ENCODE measurements around the gene PCYT2.

PCYT2 gene

GRCh38 chr17:81869221-81870130, 41.7 kb downstream of the PCYT2 start:
- no peak for DNase-seq

DNA sequence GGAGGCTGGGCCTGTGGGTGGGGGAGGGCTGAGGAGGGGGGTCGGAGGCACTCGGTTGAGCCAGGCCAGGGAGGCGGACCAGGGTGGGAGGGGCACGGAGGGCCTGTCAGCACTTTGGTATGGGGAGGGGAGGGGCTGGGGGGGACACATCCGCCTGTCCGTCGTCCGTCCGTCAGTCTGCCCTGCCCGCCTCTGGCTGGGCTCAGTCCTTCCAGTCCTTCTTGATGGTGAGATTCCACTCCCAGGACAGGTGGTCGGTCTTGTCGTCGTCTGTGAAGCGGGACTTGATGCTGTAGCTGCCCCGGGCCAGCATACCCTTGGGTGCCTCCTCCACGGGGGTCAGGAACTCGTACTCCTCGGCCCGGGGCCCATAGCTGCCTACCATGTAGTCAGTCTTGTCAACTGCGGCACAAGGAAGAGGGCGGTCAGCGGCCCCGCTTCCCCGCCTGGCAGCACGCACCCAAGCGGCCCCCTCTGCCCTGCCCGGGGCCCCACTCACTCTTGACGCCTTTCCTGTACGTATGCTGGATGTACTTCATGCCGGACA, 42.5 kb downstream of the PCYT2 start:
- DNase-seq, result peak; percentile 25

- no peak for DNase-seq
Observed at GRCh38 chr17:81867991-81868673, 43.1 kb downstream of the PCYT2 start.

DNA sequence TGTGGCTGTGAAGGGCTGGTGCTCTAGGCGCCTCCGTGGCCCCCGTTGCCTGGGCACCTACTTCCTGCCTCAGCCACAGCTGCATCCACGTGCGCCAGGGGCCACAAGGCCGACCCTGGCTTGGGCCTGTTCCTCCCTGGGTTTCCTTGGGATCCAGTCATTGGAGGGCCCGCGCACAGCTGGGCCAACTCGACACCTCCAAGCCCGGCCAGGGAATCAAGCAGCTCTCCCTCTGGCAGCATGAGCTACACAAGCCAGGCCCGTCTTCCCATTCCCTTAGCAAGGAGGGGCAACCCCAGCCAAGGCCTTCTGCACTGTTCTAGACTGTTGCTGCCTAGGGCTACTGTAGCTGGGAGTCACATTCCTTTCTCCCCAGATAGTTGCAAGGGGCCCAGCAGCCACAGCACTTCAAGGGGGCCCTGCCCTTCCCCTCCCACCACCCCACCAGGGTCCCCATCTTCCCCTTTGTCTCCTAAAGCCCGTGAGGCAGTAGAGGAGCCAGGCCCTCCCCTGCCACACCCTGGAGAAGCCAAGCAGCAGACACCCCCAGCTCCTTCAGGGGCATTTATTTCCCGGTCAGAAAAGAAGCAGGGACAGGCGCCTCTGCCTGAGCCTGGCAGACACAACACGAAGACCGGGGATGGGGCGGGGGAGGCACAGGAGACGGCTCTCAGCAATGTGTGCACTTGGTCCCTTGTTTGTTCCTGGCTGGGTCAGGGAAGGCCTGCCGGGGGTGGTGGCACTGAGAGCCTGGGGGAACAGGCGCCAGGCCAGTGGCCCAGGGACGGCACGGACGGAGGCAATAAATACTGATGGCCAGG, 43.8 kb downstream of the PCYT2 start:
- no peak for DNase-seq

DNA sequence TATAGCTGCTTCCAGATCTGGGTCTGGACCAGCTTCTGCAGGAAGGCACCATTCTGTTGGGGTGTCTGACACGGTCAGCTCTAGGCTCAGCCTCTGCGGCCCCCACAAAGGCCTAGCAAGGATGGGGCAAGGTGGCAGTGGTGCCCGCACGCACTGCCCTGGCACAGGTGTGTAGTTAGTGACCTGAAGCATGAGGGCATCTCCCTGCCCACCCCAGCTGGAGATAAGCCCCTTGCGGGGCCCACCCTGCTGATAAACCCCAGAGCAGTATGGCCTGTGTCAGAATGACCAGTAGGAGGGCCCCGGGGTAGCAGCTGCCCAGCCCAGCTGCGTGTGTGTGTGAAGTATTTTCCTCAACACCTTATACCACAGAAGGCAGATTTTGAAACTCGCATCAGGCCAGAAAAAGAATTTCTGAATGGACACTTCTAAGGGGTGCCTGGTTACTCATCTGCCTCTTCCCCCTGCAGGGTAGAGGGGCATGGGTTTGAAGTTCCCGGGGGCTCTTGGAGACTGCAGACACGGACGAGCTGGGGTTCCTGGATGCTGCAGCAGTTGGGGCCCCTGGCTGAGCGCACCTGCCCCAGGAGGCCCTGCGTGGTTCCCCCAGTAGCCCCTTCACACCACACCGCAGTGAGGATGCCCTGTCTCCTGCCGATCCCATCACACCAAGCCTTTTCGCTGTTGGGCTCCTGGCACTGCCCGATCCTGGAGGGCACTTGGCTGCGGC, 44.6 kb downstream of the PCYT2 start:
- DNase-seq, result no peak

- peak; percentile 47 for DNase-seq
Observed at GRCh38 chr17:81865733-81866439, 45.3 kb downstream of the PCYT2 start.

- no peak for DNase-seq
Observed at GRCh38 chr17:81865358-81865732, 45.9 kb downstream of the PCYT2 start.

GRCh38 chr17:81863833-81864768, 47.1 kb downstream of the PCYT2 start:
- no peak for DNase-seq

DNA sequence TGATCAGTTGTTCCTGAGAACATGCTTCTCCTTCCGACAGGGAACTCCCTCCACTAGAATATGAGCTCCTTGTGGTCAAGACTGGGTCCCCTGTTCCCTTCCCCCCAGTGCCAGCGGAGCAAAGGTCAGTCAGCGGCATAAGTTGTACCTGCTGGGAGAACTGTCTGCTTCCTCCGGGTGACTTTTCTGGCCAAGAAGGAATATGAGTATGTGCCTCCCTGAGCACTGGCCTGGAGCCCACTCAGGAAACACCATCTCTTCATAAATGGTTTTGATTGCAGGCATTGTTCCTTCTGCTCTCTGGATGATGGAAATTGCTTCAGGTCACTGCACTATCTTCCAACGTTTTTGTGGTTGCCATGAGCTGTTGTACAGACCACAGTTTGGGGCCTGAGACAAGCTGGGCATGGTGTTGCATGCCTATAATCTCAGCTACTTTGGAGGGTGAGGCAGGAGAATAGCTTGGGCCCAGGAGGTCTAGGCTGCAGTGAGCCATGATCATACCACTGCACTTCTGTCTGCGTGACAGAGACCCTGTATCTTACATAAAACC, 48.0 kb downstream of the PCYT2 start:
- DNase-seq, result no peak

- peak; percentile 100 for DNase-seq
Observed at GRCh38 chr17:81860756-81861568, 50.2 kb downstream of the PCYT2 start.

- DNase-seq, result no peak
Observed at GRCh38 chr17:81859906-81860755, 51.1 kb downstream of the PCYT2 start, which contains the start of gene P4HB. Gene P4HB, minus strand, starts transcription at chr17:81860535. Its CDS starts 64 bp downstream, at chr17:81860471.

DNA sequence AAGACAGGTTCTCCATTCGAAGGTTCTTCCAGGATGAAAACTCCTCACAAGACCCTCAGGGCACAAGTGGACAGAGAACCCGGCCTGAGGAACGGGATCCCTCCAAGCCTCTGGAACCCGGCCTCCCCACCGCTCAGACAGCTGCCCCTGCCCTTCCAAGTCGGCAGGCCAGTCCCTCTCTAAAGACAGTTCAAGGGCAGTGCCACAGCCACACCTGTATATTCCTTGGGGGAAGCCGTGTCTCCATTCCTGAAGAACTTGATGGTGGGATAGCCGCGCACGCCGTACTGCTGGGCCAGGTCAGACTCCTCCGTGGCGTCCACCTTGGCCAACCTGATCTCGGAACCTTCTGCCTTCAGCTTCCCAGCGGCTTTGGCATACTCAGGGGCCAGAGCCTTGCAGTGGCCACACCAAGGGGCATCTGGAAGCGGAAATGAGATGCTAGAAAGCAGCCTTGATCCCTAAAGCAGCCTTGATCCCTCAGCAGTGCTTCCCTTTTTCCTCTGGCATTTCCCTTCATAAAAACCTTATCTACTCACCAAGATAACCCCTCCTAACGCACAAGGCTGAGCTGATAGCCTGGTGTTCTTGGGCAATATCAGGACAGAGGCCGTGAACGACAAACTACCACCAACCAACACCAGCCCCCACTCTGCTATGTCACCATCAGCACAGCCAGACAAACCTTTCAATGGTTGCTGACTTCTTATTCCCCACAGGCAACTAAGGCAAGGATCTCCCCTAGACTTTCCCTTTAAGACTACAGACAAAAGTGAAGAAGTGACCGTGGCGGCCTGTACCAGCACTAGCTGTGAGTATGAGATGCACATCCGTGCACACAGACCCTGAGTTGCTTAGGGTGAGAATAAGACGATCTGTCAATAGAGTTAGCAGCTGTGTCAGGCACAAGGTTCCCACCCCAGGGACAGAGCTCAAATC, 52.0 kb downstream of the PCYT2 start:
- DNase-seq, result no peak

DNA sequence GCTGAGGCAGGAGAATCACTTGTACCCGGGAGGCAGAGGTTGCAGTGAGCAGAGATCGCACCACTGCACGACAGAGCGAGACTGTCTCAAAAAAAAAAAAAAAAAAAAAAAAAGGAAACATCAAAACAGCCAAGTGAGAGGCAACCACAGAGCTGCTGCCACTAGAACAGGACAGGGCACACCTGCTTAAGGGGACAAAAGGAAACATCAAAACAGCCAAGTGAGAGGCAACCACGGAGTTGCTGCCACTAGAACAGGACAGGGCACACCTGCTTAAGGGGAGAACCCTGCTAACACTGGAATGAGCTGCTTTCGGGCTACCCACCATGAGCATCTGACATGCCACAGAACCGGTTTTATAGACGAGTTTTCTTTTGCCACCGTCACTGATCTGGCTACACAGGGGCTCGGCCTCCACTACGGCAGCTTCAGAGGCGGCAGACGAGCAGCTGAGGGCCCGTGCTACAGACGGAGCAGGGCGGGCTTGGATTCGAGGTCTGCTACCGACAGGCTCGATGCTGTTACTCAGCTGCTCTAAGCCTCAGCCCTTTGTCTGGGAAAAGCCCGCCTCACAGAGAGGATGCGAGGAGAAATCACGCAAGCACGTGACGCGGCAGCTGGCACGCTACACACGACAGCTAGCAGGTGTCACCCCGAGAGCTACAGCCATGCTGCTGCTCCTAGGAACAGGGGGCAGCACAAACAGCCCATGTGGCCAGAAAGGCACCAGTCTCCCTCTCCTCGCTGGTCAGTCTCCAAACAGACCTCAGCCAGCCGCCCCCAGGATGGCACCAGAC, 52.8 kb downstream of the PCYT2 start:
- DNase-seq, result peak; percentile 71

DNA sequence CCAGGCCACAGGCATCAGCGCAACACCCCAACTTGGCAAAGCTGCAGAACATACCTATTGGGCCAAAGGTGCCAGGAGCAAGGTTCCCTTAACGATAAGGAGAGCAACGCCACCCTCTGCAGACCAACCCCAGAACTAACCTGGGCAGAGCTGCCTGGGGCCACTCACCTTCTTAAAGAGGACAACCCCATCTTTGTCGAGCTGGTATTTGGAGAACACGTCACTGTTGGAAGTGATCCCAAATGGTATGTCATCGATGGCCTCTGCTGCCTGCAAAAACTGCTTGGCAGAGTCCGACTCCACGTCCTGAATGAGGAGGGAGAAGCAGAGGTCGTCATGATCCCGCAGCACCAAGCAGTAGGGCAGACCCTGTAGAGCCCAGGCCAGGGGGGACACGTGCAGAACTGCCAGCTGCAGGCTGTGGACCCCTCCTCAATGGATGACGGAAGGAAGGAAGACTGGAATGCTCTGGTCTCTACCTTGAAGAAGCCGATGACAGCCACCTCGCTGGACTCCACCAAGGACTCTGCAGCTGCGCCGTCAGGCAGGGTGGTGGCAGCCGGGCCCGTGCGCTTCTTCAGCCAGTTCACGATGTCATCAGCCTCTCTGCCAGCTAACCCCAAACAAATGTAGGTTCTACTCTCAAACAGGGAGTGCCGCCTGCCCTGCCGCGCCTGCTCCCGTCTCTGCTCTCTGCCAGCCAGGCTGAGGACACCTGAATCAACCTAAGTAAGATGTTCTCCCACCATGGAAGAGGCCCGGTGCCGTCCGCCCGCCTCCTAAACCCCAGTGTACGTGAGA, 56.0 kb downstream of the PCYT2 start:
- no peak for DNase-seq

DNA sequence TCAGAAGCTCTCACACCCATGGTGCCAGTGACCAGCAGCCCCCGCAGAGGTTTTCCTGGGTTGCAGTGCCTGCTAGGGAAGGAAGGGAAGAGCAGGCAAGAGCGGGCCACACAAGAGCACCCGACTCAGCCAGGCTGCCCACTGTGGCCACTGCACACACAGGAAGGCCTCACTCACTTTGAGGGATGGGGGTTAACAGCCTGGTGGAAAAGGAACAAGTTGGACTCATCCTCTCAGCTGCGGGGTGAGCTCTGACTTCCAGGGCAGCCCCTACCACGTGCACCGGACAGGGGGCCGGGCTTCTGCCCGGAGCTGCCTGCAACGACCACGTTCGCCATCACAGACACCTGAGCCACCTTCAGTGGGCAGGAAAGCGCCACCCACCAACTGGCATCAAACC, 59.0 kb downstream of the PCYT2 start:
- DNase-seq, result no peak
